Natural killer cell treated with Interleukin-12 subunit alpha and Interleukin-12 subunit beta and Interleukin-15 and Interleukin-18, amount 100 ng/mL, for 72 hours (primary cell): Measurements from ENCODE around the gene TECR. TPM values are rescaled to one million over a fixed set of nuclear protein-coding genes. Genes with fewer than 3 reads are reported as not detected.
"Not testable (repeated sequence)": the region's sequence is repeated elsewhere in the genome, so short reads cannot be mapped to it uniquely, and the experiment has no call there.

Experiments
- ATAC-seq, 2 donors: fragments of 150-1000 bp; cut with Tn5 transposase in 1 of 2; sonication (Bioruptor Pico), chemical (Tn5 transposase) in 1 of 2; 2 replicates each; pipeline ENCODE4 v1.10.0; 2021
- DNase-seq: peaks from one replicate; pipeline ENCODE4 v3.0.0; 2022; ENCODE audit warnings: low spot score
- H3K27ac Mint-ChIP-seq, 2 donors: 1 replicate in 1 of 2; 2 replicates in 1 of 2; pipeline ENCODE4 v1.8.0; 2022; ENCODE audit warnings: mixed read lengths in 2 of 2, mild to moderate bottlenecking in 1 of 2, moderate library complexity in 1 of 2
- H3K27me3 Mint-ChIP-seq, 2 donors: 1 replicate in 1 of 2; 2 replicates in 1 of 2; pipeline ENCODE4 v1.8.0; 2022; ENCODE audit warnings: mixed read lengths in 2 of 2
- H3K36me3 Mint-ChIP-seq: one replicate; pipeline ENCODE4 v1.8.0; 2022; ENCODE audit warnings: mixed read lengths
- H3K4me1 Mint-ChIP-seq, 2 donors: 1 replicate in 1 of 2; 2 replicates in 1 of 2; pipeline ENCODE4 v1.8.0; 2022; ENCODE audit warnings: low read depth in 2 of 2, mixed read lengths in 2 of 2, mild to moderate bottlenecking in 1 of 2
- H3K4me3 Mint-ChIP-seq: one replicate; pipeline ENCODE4 v1.8.0; 2022; ENCODE audit warnings: mixed read lengths
- H3K9me3 Mint-ChIP-seq: 2 replicates; pipeline ENCODE4 v1.8.0; 2022; ENCODE audit warnings: mixed read lengths
- total RNA-seq, 2 donors: library from RNA; stranded (reverse); gene quantifications; one replicate each; pipeline ENCODE4 v1.2.3, GENCODE V29; 2022

The TECR gene
- total RNA-seq, 2 donors from 2014 or later: 74.0 to 110 TPM

DNA sequence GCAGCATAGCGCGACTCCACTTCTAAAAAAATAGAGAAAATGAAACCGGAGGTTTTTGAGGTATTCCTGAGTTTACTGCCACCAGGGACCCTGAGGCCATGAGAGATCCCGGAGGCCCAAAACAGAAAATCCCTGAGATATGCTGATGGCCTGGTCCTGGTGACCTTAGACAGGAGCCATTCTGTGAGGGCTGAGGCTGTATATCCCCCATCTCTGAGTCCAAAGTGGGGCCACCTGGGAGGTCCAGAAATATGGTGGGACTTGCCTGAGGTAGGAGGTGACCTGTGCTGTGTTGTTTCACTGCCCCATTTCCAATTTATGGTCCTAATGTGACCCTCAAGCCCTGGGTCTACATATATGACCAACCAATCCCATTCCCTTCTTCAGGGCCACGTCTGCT lies 55.0 kb downstream of the TECR start:
- not testable (repeated sequence) for H3K4me3 Mint-ChIP-seq, DNase-seq, H3K27me3 Mint-ChIP-seq, ATAC-seq, H3K36me3 Mint-ChIP-seq, H3K9me3 Mint-ChIP-seq, H3K4me1 Mint-ChIP-seq, H3K27ac Mint-ChIP-seq

DNA sequence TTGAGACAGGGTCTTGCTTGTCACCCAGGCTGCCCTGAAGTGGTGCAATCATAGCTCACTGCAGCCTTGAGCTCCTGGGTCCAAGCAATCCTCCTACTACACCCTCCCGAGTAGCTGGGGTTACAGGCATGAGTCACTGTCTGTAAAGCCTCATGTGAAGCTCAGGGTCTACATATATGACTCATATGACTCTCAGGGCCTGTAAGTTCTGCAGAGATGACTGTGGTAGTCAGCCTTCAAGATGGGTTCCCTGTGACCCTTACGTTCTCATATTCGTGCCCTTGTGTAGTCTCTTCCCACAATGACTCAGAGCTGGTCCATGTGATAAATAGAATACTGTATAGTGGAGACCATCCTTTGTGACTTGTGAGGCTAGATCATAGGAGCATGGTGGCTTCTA lies 55.8 kb downstream of the TECR start:
- not testable (repeated sequence) for H3K27me3 Mint-ChIP-seq, DNase-seq, H3K4me1 Mint-ChIP-seq, H3K4me3 Mint-ChIP-seq, H3K27ac Mint-ChIP-seq, H3K9me3 Mint-ChIP-seq, H3K36me3 Mint-ChIP-seq
- ATAC-seq: peak; percentile 93 to 97

DNA sequence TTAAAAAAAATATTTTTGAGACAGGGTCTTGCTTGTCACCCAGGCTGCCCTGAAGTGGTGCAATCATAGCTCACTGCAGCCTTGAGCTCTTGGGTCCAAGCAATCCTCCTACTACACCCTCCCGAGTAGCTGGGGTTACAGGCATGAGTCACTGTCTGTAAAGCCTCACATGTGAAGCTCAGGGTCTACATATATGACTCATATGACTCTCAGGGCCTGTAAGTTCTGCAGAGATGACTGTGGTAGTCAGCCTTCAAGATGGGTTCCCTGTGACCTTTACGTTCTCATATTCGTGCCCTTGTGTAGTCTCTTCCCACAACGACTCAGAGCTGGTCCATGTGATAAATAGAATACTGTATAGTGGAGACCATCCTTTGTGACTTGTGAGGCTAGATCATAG lies 60.0 kb downstream of the TECR start:
- not testable (repeated sequence) for DNase-seq, H3K27ac Mint-ChIP-seq, H3K36me3 Mint-ChIP-seq, H3K4me1 Mint-ChIP-seq, H3K27me3 Mint-ChIP-seq, H3K9me3 Mint-ChIP-seq, H3K4me3 Mint-ChIP-seq
- ATAC-seq: peak; percentile 63 to 67

DNA sequence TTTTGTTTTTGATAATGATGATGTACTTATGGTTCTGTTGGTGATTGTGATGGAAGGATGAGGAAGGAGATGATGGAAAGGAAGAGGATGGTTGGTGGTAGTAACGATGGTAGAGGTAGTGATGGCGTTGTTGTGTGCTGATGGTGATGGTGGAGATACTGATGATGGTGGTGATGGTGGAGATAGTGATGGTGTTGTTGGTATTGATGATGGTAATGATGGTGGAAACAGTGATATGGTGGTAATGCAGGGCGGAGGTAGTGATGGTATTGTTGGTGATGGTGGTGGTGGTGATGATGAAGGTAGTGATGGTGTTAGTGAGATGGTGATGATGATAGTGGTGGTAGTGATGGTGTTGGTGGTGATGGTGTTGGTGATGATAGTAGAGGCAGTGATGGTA lies 66.2 kb downstream of the TECR start:
- ATAC-seq (no peak), DNase-seq (no peak)
- H3K27ac Mint-ChIP-seq: no peak overlapping the region
- no peak overlapping the region for H3K4me3 Mint-ChIP-seq
- H3K36me3 Mint-ChIP-seq: peaks cover 10% of the 10 kb centered on the region
- H3K4me1 Mint-ChIP-seq: peaks cover 7 to 9% of the 10 kb centered on the region in 2 donors
- peaks cover 0 to 6% of the 10 kb centered on the region in 2 donors for H3K27me3 Mint-ChIP-seq
- H3K9me3 Mint-ChIP-seq: peaks cover 7% of the 10 kb centered on the region

DNA sequence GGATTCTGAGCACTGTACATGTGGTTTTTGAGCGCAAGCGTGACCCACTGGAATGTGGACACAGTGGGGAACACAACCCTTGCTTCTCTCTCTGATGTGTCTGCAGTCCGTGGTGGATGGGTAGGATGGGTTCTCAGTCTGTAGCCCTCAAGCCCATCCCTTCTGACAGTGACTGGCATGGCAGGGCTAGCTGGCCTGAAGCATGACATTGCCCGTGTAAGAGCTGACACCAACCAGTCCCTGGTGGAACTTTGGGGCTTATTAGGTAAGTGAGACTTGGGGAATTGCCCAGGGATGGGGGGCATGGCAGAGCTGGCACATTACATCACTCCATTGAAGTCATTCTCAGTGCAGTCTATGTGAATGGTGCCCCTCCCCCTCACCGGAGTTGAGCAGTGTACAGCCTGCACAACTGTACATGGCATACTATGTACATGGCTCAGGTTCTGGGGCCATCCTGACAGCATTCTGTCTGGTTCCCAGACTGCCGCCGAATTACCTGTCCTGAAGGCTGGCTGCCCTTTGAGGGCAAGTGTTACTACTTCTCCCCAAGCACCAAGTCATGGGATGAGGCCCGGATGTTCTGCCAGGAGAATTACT lies 70.3 kb downstream of the TECR start:
- Mint-ChIP-seq H3K27ac (no peak overlapping the region), H3K36me3 (peaks cover 10% of the 10 kb centered on the region), H3K4me3 (no peak overlapping the region), H3K27me3 (no peaks in the 10 kb centered on the region), H3K9me3 (peaks cover 7% of the 10 kb centered on the region), H3K4me1 (peaks cover 7 to 9% of the 10 kb centered on the region in 2 donors)
- no peak for DNase-seq
- no peak for ATAC-seq

DNA sequence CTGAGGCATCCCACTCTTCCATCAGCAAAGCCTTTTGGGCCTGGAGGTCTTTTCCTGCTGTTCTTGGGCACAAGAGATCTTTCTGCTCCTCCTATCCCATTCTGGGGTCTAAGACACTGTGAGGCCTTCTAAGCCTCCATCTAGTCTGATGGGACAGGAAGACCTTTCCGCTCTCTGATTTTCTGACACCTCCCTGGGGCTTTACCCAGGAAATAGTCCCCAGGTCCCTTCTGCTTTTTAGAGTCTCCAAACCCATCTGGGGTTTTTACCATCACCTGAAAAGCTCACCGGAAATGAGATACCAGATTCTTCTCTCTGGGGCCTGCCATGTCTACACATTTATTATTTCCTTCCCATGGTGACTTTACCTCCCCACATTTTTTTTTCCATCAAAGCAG lies 74.6 kb downstream of the TECR start:
- no peak overlapping the region for H3K27ac Mint-ChIP-seq
- ATAC-seq: no peak
- H3K4me3 Mint-ChIP-seq: no peak overlapping the region

DNA sequence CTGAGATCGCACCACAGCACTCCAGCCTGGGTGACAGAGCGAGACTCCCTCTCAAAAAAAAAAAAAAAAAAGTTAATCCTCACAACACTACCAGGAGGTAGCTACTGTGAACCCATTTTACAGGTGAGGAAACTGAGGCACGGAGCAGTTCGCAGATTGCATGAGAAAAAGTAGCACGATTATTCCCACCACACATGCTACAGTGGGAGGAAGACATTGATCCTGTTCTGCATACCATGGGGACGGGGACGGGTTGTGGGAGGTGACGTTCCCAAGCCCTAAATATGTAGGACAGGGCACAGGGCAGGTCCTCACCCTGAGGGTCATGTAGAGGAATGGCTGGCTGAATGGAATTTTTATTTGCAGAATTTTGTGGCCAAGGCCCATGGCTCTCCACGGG lies 77.2 kb downstream of the TECR start:
- DNase-seq: no peak
- H3K27me3 Mint-ChIP-seq: peaks cover 0 to 2% of the 10 kb centered on the region in 2 donors
- no peaks in the 10 kb centered on the region for H3K36me3 Mint-ChIP-seq
- ATAC-seq: no peak
- H3K27ac Mint-ChIP-seq: no peak overlapping the region
- H3K4me1 Mint-ChIP-seq: no peaks in the 10 kb centered on the region
- H3K9me3 Mint-ChIP-seq: no peaks in the 10 kb centered on the region
- H3K4me3 Mint-ChIP-seq: no peak overlapping the region

More for the DNA sequence above, 74.6 kb downstream of the TECR start:
- Mint-ChIP-seq H3K9me3 (no peaks in the 10 kb centered on the region), H3K36me3 (no peaks in the 10 kb centered on the region), H3K27me3 (peaks cover 0 to 2% of the 10 kb centered on the region in 2 donors), H3K4me1 (no peaks in the 10 kb centered on the region)
- no peak for DNase-seq

DNA sequence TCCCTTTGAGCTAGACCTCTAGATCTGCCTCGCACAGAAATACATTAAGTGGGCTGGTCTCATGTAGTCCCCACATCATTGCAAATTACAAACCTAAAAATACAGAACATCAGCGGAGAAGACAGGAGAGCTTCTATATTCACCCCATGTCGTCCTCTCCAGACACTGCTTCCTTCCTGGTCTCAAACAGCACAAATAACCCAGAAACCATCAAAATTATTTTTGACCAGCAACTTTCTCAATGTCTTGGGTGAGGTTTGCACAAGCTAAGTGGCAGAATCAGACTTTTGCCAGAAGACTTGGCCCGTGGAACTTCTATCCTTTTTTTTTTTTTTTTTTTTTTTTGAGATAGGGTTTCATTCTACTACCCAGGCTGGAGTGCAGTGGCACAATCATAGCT lies 81.7 kb downstream of the TECR start:
- Mint-ChIP-seq H3K9me3 (no peaks in the 10 kb centered on the region), H3K27me3 (peaks cover under 1 to 1% of the 10 kb centered on the region in 2 donors), H3K27ac (no peak overlapping the region), H3K4me1 (peaks cover under 1 to 4% of the 10 kb centered on the region in 2 donors), H3K4me3 (no peak overlapping the region), H3K36me3 (no peaks in the 10 kb centered on the region)
- DNase-seq (no peak), ATAC-seq (no peak)

DNA sequence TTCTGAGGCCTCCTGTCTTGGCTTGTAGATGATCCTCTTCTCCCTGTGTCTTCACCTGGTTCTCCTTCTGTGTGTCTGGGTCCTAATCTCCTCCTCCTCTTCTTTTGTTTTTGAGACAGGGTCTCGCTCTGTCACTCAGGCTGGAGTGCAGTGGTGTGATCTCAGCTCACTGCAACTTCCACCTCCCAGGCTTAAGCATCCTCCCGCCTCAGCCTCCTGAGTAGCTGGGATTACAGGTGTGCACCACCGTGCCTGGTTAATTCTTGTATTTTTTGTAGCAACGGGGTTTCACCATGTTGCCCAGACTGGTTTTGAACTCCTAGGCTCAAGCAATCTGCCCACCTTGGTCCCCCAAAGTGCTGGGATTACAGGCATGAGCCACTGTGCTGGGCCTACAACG lies 82.8 kb downstream of the TECR start:
- ATAC-seq, H3K4me3 Mint-ChIP-seq, DNase-seq, H3K27ac Mint-ChIP-seq, H3K4me1 Mint-ChIP-seq, H3K9me3 Mint-ChIP-seq, H3K27me3 Mint-ChIP-seq, H3K36me3 Mint-ChIP-seq: not testable (repeated sequence)

DNA sequence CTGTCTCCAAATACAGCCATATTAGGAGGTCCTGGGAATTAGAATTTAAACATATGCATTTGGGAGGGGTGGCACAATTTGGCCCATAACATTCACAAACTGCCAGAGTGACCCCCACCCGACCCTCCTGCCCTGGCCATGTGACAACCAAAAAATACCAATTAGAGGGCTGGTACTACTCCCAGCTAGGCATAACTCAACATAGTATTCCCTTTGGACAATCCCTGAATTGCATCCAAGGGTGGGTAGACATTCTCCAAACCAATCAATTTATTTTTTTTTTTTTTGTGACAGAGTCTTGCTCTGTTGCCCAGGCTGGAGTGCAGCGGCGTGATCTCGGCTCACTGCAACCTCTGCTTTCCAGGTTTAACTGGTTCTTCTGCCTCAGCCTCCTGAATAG lies 83.3 kb downstream of the TECR start:
- H3K27ac Mint-ChIP-seq: no peak overlapping the region
- no peak for ATAC-seq
- H3K4me1 Mint-ChIP-seq: peaks cover 4 to 5% of the 10 kb centered on the region in 2 donors
- H3K4me3 Mint-ChIP-seq: no peak overlapping the region
- peaks cover 6 to 12% of the 10 kb centered on the region in 2 donors for H3K27me3 Mint-ChIP-seq
- no peaks in the 10 kb centered on the region for H3K9me3 Mint-ChIP-seq
- no peaks in the 10 kb centered on the region for H3K36me3 Mint-ChIP-seq
- no peak for DNase-seq

DNA sequence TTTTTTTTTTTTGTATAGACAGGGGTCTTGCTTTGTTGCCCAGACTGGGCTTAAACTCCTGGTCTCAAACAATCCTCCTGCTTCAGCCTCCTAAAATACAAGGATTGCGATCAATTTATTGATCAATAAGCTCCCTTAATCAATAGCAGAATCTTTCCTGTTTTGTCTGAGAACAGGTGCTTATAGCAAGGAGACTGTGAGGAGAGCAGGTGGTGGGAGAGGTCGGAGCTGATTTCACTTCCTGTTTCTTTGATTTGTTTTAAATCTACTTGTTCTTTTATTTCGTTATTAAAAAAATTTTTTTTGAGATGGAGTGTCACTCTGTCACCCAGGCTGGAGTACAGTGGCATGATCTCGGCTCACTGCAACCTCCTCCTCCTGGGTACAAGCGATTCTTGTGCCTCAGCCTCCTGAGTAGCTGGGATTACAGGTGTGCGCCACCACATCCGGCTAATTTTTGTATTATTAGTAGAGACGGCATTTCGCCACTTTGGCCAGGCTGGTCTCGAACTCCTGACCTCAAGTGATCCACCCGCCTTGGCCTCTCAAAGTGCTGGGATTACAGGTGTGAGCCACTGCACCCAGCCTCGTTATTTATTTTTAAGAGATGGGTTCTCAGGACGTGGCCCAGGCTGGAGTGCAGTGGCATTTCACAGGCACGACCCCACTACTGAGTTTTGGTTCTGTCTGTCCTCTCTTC lies 84.2 kb downstream of the TECR start:
- H3K27ac Mint-ChIP-seq, ATAC-seq, H3K4me1 Mint-ChIP-seq, H3K36me3 Mint-ChIP-seq, DNase-seq, H3K4me3 Mint-ChIP-seq, H3K9me3 Mint-ChIP-seq: not testable (repeated sequence)
- peaks cover 6 to 14% of the 10 kb centered on the region in 2 donors for H3K27me3 Mint-ChIP-seq

DNA sequence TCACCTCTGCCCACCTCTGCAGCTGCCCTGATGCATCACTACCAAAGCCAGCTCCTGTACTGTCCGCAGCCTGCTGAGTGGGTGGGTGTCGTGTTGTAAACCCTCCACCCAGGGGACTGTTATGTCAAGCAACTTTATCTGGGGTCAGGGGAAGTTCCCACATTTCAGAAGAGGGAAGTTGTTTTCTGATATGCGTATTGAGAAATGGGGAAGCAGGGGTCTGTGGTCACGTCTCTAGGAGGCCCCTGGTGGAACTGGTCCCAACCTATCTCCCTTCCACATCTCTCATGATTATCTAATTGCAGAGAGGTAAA lies 84.7 kb downstream of the TECR start:
- Mint-ChIP-seq H3K36me3 (peaks cover 4% of the 10 kb centered on the region), H3K9me3 (peaks cover 2% of the 10 kb centered on the region), H3K4me3 (no peak overlapping the region), H3K27ac (no peak overlapping the region), H3K4me1 (peaks cover 4 to 5% of the 10 kb centered on the region in 2 donors), H3K27me3 (peaks cover 6 to 14% of the 10 kb centered on the region in 2 donors)
- ATAC-seq (peak; percentile 59 to 61), DNase-seq (no peak)
